ENCODE data around the gene ITPRIPL1.
A peak's percentile ranks its signal among the peaks of the same experiment; 100 is the strongest.
"Not testable (repeated sequence)": the region's sequence is repeated elsewhere in the genome, so short reads cannot be mapped to it uniquely, and the experiment has no call there.

ITPRIPL1 gene

GRCh38 chr2:96325041-96325883 is at the start of gene ITPRIPL1:
Gene ITPRIPL1 (plus strand): TSS chr2:96325317. CDS start chr2:96325840, 523 bp downstream.
- DNase-seq (ENCODE audit: low spot score), result peak; percentile 30

- no peak for DNase-seq (ENCODE audit: low spot score)
These were observed 48.2 kb upstream of the ITPRIPL1 start for GRCh38 chr2:96276787-96277499.

GRCh38 chr2:96287273-96287856 is 37.8 kb upstream of the ITPRIPL1 start:
- no peak for DNase-seq (ENCODE audit: low spot score)

- no peak for DNase-seq (ENCODE audit: low spot score)
These were observed 33.4 kb upstream of the ITPRIPL1 start for GRCh38 chr2:96291751-96292150.

GRCh38 chr2:96294271-96294670 is 30.8 kb upstream of the ITPRIPL1 start:
- not testable (repeated sequence) for DNase-seq (ENCODE audit: low spot score)

GRCh38 chr2:96296925-96297324 is 28.2 kb upstream of the ITPRIPL1 start:
- no peak for DNase-seq (ENCODE audit: low spot score)

- no peak for DNase-seq (ENCODE audit: low spot score)
These were observed 23.3 kb upstream of the ITPRIPL1 start for GRCh38 chr2:96301865-96302264.

GRCh38 chr2:96304606-96305005 is 20.5 kb upstream of the ITPRIPL1 start:
- DNase-seq (ENCODE audit: low spot score), result no peak

GRCh38 chr2:96305091-96305978 is 19.8 kb upstream of the ITPRIPL1 start, which contains the start of gene SNRNP200:
Gene SNRNP200 (minus strand): TSS chr2:96305546. CDS start chr2:96305437, 109 bp downstream.
- DNase-seq (ENCODE audit: low spot score), result peak; percentile 95

GRCh38 chr2:96305979-96306308 is 19.2 kb upstream of the ITPRIPL1 start:
- DNase-seq (ENCODE audit: low spot score), result peak; percentile 24

GRCh38 chr2:96306370-96306769 is 18.7 kb upstream of the ITPRIPL1 start:
- no peak for DNase-seq (ENCODE audit: low spot score)

- DNase-seq (ENCODE audit: low spot score), result no peak
These were observed 16.9 kb upstream of the ITPRIPL1 start for GRCh38 chr2:96308248-96308647.

- DNase-seq (ENCODE audit: low spot score), result no peak
These were observed 10.1 kb upstream of the ITPRIPL1 start for GRCh38 chr2:96315005-96315399.

- DNase-seq (ENCODE audit: low spot score), result no peak
These were observed 9.6 kb upstream of the ITPRIPL1 start for GRCh38 chr2:96315400-96316071.

- no peak for DNase-seq (ENCODE audit: low spot score)
These were observed 8.1 kb upstream of the ITPRIPL1 start for GRCh38 chr2:96316999-96317398.

- no peak for DNase-seq (ENCODE audit: low spot score)
These were observed 7.5 kb upstream of the ITPRIPL1 start for GRCh38 chr2:96317584-96317997.

GRCh38 chr2:96318723-96319122 is 6.4 kb upstream of the ITPRIPL1 start:
- no peak for DNase-seq (ENCODE audit: low spot score)

- no peak for DNase-seq (ENCODE audit: low spot score)
These were observed 5.7 kb upstream of the ITPRIPL1 start for GRCh38 chr2:96319396-96319795.

GRCh38 chr2:96320326-96320725 is 4.8 kb upstream of the ITPRIPL1 start:
- DNase-seq (ENCODE audit: low spot score), result peak; percentile 34

GRCh38 chr2:96320728-96321622 is 4.1 kb upstream of the ITPRIPL1 start:
- peak; percentile 60 for DNase-seq (ENCODE audit: low spot score)
